Trophoblast cell (in vitro differentiated cells and primary cell): Measurements from ENCODE around the gene NKD1.

Source experiments
- DNase-seq, 2 donors: peaks; one replicate each; pipeline ENCODE4 v3.0.0-alpha.2; 2016
- H2AFZ ChIP-seq: 2 replicates; pipeline ENCODE4 v1.6.1; 2013; ENCODE audit warnings: low read length, moderate library complexity, mild to moderate bottlenecking; ENCODE audit not compliant: insufficient read depth, poor library complexity
- H2AK5ac ChIP-seq: 2 replicates; pipeline ENCODE4 v1.6.1; 2013; ENCODE audit warnings: mild to moderate bottlenecking, low read length
- H2BK120ac ChIP-seq: 2 replicates; pipeline ENCODE4 v1.6.1; 2013; ENCODE audit warnings: low read length, mild to moderate bottlenecking, moderate library complexity; ENCODE audit not compliant: insufficient read depth, poor library complexity
- H2BK12ac ChIP-seq: 2 replicates; pipeline ENCODE4 v1.6.1; 2013; ENCODE audit warnings: mild to moderate bottlenecking, low read length, moderate library complexity
- H2BK5ac ChIP-seq: 2 replicates; pipeline ENCODE4 v1.6.1; 2013; ENCODE audit warnings: low read length, low read depth, moderate library complexity, mild to moderate bottlenecking; ENCODE audit not compliant: poor library complexity
- H3K14ac ChIP-seq: 2 replicates; pipeline ENCODE4 v1.6.1; 2013; ENCODE audit warnings: mild to moderate bottlenecking, low read length
- H3K18ac ChIP-seq: 2 replicates; pipeline ENCODE4 v1.6.1; 2013; ENCODE audit warnings: mild to moderate bottlenecking, low read length
- H3K23ac ChIP-seq: 2 replicates; pipeline ENCODE4 v1.6.1; 2013; ENCODE audit warnings: low read length
- H3K27ac ChIP-seq: 2 replicates; pipeline ENCODE4 v1.5.1; 2013; ENCODE audit warnings: low read depth, mild to moderate bottlenecking, inconsistent platforms, low read length, moderate library complexity
- H3K27me3 ChIP-seq: 2 replicates; pipeline ENCODE4 v1.6.1; 2013; ENCODE audit warnings: inconsistent platforms, mild to moderate bottlenecking, low read length, moderate library complexity; ENCODE audit not compliant: insufficient read depth
- H3K36me3 ChIP-seq, 2 experiments: 1 replicate in 1 of 2; 2 replicates in 1 of 2; pipeline ENCODE4 v1.6.1; 2013; ENCODE audit warnings: low read length in 2 of 2, mild to moderate bottlenecking in 2 of 2, moderate library complexity in 1 of 2; ENCODE audit not compliant: insufficient read depth in 2 of 2, control insufficient read depth in 1 of 2
- H3K4ac ChIP-seq: 2 replicates; pipeline ENCODE4 v1.6.1; 2013; ENCODE audit warnings: low read depth, mild to moderate bottlenecking, low read length, moderate library complexity
- H3K4me1 ChIP-seq, 2 experiments: 1 replicate in 1 of 2; 2 replicates in 1 of 2; pipeline ENCODE4 v1.6.1; 2013; ENCODE audit warnings: low read length in 2 of 2, mild to moderate bottlenecking in 2 of 2, moderate library complexity in 1 of 2; ENCODE audit not compliant: insufficient read depth in 2 of 2, control insufficient read depth in 1 of 2
- H3K4me2 ChIP-seq: 2 replicates; pipeline ENCODE4 v1.6.1; 2013; ENCODE audit warnings: inconsistent platforms, mild to moderate bottlenecking, low read length, moderate library complexity
- H3K4me3 ChIP-seq: 2 replicates; pipeline ENCODE4 v1.5.1; 2013; ENCODE audit warnings: mild to moderate bottlenecking, low read depth, low read length, inconsistent platforms
- H3K79me1 ChIP-seq: one replicate; pipeline ENCODE4 v1.6.1; 2013; ENCODE audit warnings: low read length
- H3K79me2 ChIP-seq: 2 replicates; pipeline ENCODE4 v1.6.1; 2013; ENCODE audit warnings: low read length, mild to moderate bottlenecking; ENCODE audit not compliant: control insufficient read depth, insufficient read depth, poor library complexity
- H3K9ac ChIP-seq: 2 replicates; pipeline ENCODE4 v1.6.1; 2013; ENCODE audit warnings: mild to moderate bottlenecking, low read length
- H3K9me3 ChIP-seq: 2 replicates; pipeline ENCODE4 v1.6.1; 2013; ENCODE audit warnings: low read depth, mild to moderate bottlenecking, control low read depth, inconsistent platforms, low read length; ENCODE audit not compliant: insufficient read depth
- H4K12ac ChIP-seq: 2 replicates; pipeline ENCODE4 v1.6.1; 2013; ENCODE audit warnings: low read depth, mild to moderate bottlenecking, low read length, moderate library complexity
- H4K8ac ChIP-seq: 2 replicates; pipeline ENCODE4 v1.6.1; 2013; ENCODE audit warnings: low read depth, mild to moderate bottlenecking, low read length, moderate library complexity
- H4K91ac ChIP-seq: one replicate; pipeline ENCODE4 v1.6.1; 2013; ENCODE audit warnings: low read depth, mild to moderate bottlenecking, low read length, moderate library complexity
- WGBS: extraction: QIAGEN DNeasy Blood & Tissue Kit; methylation state at CpG from one replicate; pipeline ENCODE4 v1.1.7; 2013; ENCODE audit warnings: missing lambda C conversion rate; ENCODE audit not compliant: insufficient read length, insufficient coverage; ENCODE audit errors: extremely low coverage; 5-methylcytosine and 5-hydroxymethylcytosine counted together

Gene NKD1

GRCh38 chr16:50583211-50583610 is 35.0 kb downstream of the NKD1 start:
- no peak overlapping the region for H3K23ac ChIP-seq
- H3K4ac ChIP-seq = no peak overlapping the region
- DNase-seq = no peak
- peaks cover 9 to 11% of the 10 kb centered on the region in 2 experiments for H3K4me1 ChIP-seq
- H3K36me3 ChIP-seq = peaks cover 3 to 4% of the 10 kb centered on the region in 2 experiments
- H3K4me2 ChIP-seq = no peak overlapping the region
- H3K4me3 ChIP-seq = no peak overlapping the region
- H2BK12ac ChIP-seq = no peak overlapping the region
- H4K91ac ChIP-seq = no peak overlapping the region
- H3K14ac ChIP-seq = no peak overlapping the region
- no peak overlapping the region for H2AK5ac ChIP-seq
- no peak overlapping the region for H2BK5ac ChIP-seq
- H2BK120ac ChIP-seq = no peak overlapping the region
- no peaks in the 10 kb centered on the region for H3K79me2 ChIP-seq
- no peak overlapping the region for H3K9ac ChIP-seq
- H3K79me1 ChIP-seq = no peaks in the 10 kb centered on the region
- H2AFZ ChIP-seq = no peak overlapping the region
- H3K27ac ChIP-seq = no peak overlapping the region
- no peak overlapping the region for H3K18ac ChIP-seq
- WGBS = no CpG with 5 or more reads among the region's 3 CpGs
- H4K8ac ChIP-seq = no peak overlapping the region
- no peaks in the 10 kb centered on the region for H3K27me3 ChIP-seq
- no peaks in the 10 kb centered on the region for H3K9me3 ChIP-seq
- H4K12ac ChIP-seq = no peak overlapping the region

GRCh38 chr16:50584033-50584722 is 36.0 kb downstream of the NKD1 start:
- H3K27ac ChIP-seq = no peak overlapping the region
- H4K8ac ChIP-seq = no peak overlapping the region
- H3K4ac ChIP-seq = no peak overlapping the region
- no peak overlapping the region for H3K14ac ChIP-seq
- H4K91ac ChIP-seq = no peak overlapping the region
- no peak overlapping the region for H3K4me2 ChIP-seq
- H2AK5ac ChIP-seq = no peak overlapping the region
- no peak overlapping the region for H2BK5ac ChIP-seq
- H3K18ac ChIP-seq = no peak overlapping the region
- H3K4me1 ChIP-seq = peaks cover 9 to 11% of the 10 kb centered on the region in 2 experiments
- no peak for DNase-seq
- H3K9me3 ChIP-seq = no peaks in the 10 kb centered on the region
- no peak overlapping the region for H4K12ac ChIP-seq
- no peak overlapping the region for H2BK120ac ChIP-seq
- no peak overlapping the region for H3K4me3 ChIP-seq
- no peak overlapping the region for H3K9ac ChIP-seq
- H2AFZ ChIP-seq = no peak overlapping the region
- peaks cover 0 to under 1% of the 10 kb centered on the region in 2 experiments for H3K36me3 ChIP-seq
- no peak overlapping the region for H3K23ac ChIP-seq
- H2BK12ac ChIP-seq = no peak overlapping the region
- WGBS = no CpG with 5 or more reads among the region's 6 CpGs
- no peaks in the 10 kb centered on the region for H3K79me1 ChIP-seq
- no peaks in the 10 kb centered on the region for H3K79me2 ChIP-seq
- H3K27me3 ChIP-seq = no peaks in the 10 kb centered on the region

GRCh38 chr16:50585331-50585776 is 37.2 kb downstream of the NKD1 start:
- H2BK120ac ChIP-seq = no peak overlapping the region
- no peak overlapping the region for H2AK5ac ChIP-seq
- no peak overlapping the region for H4K91ac ChIP-seq
- no peak overlapping the region for H3K14ac ChIP-seq
- no CpG with 5 or more reads among the region's 16 CpGs for WGBS
- no peak overlapping the region for H3K23ac ChIP-seq
- H4K8ac ChIP-seq = no peak overlapping the region
- H3K9ac ChIP-seq = no peak overlapping the region
- no peak overlapping the region for H3K4me2 ChIP-seq
- no peak overlapping the region for H2BK5ac ChIP-seq
- no peak overlapping the region for H3K18ac ChIP-seq
- H2BK12ac ChIP-seq = no peak overlapping the region
- DNase-seq = no peak
- H3K79me1 ChIP-seq = no peaks in the 10 kb centered on the region
- no peaks in the 10 kb centered on the region for H3K9me3 ChIP-seq
- no peaks in the 10 kb centered on the region for H3K36me3 ChIP-seq
- no peak overlapping the region for H3K4me3 ChIP-seq
- H4K12ac ChIP-seq = no peak overlapping the region
- no peak overlapping the region for H3K4ac ChIP-seq
- H3K79me2 ChIP-seq = no peaks in the 10 kb centered on the region
- H3K4me1 ChIP-seq = peaks cover 9 to 11% of the 10 kb centered on the region in 2 experiments
- H2AFZ ChIP-seq = no peak overlapping the region
- H3K27me3 ChIP-seq = no peaks in the 10 kb centered on the region
- no peak overlapping the region for H3K27ac ChIP-seq

- Histone ChIP-seq H3K4me2 (no peak overlapping the region), H3K9me3 (no peaks in the 10 kb centered on the region), H3K27me3 (no peaks in the 10 kb centered on the region), H2BK5ac (no peak overlapping the region), H3K9ac (no peak overlapping the region), H3K4ac (no peak overlapping the region), H3K4me3 (no peak overlapping the region), H3K27ac (no peak overlapping the region), H3K23ac (no peak overlapping the region), H3K36me3 (no peaks in the 10 kb centered on the region), H4K91ac (no peak overlapping the region), H3K4me1 (peaks cover 3 to 4% of the 10 kb centered on the region in 2 experiments), H3K79me2 (no peaks in the 10 kb centered on the region), H2AK5ac (no peak overlapping the region), H2BK12ac (no peak overlapping the region), H3K79me1 (no peaks in the 10 kb centered on the region), H4K12ac (no peak overlapping the region), H2AFZ (no peak overlapping the region), H2BK120ac (no peak overlapping the region), H3K18ac (no peak overlapping the region), H3K14ac (no peak overlapping the region), H4K8ac (no peak overlapping the region)
- WGBS = no CpG with 5 or more reads among the region's 2 CpGs
- DNase-seq = no peak
These were observed 39.3 kb downstream of the NKD1 start for GRCh38 chr16:50587543-50587942.
